HepG2 (cell line): ENCODE measurements around the gene CSF3R. TPM values are rescaled to one million over a fixed set of nuclear protein-coding genes. Genes with fewer than 3 reads are reported as not detected.

ENCODE experiments used
- ATM ChIP-seq: fragments of 450-650 bp; IDR thresholded peaks from 2 replicates; pipeline ENCODE4 v1.7.1; 2017; ENCODE audit warnings: mild to moderate bottlenecking, borderline replicate concordance
- JARID2 ChIP-seq: sonication (generic); formaldehyde crosslinking; IDR thresholded peaks from 2 replicates; pipeline ENCODE4 v1.8.1; 2023; ENCODE audit warnings: missing genetic modification reagents, inconsistent platforms; ENCODE audit not compliant: insufficient replicate concordance
- JDP2 ChIP-seq: sonication (generic); formaldehyde crosslinking; IDR thresholded peaks from 2 replicates; pipeline ENCODE4 v1.8.1; 2022; ENCODE audit warnings: missing genetic modification reagents, borderline replicate concordance
- POLR2A ChIP-seq, 2 experiments: IDR thresholded peaks; 2 replicates each; pipeline ENCODE4 v1.6.1; 2011; ENCODE audit warnings: low read depth in 2 of 2, low read length in 2 of 2, mild to moderate bottlenecking in 1 of 2, moderate library complexity in 1 of 2; ENCODE audit not compliant: insufficient read depth in 1 of 2
- RELA ChIP-seq: sonication (generic); formaldehyde crosslinking; IDR thresholded peaks from 2 replicates; pipeline ENCODE4 v1.4.0; 2020; ENCODE audit warnings: missing genetic modification reagents
- TAF15 ChIP-seq: fragments of 200-400 bp; formaldehyde crosslinking; IDR thresholded peaks from one replicate; pipeline ENCODE4 v1.6.1; 2018; ENCODE audit warnings: mild to moderate bottlenecking, low read depth, low read length; ENCODE audit not compliant: poor library complexity, severe bottlenecking
- ZNF616 ChIP-seq: sonication (generic); formaldehyde crosslinking; IDR thresholded peaks from 2 replicates; pipeline ENCODE4 v1.5.0; 2020; ENCODE audit warnings: low read depth, mild to moderate bottlenecking, missing genetic modification reagents
- ZSCAN25 ChIP-seq: sonication (generic); formaldehyde crosslinking; IDR thresholded peaks from 2 replicates; pipeline ENCODE4 v1.8.0; 2022; ENCODE audit warnings: mild to moderate bottlenecking, missing genetic modification reagents
- polyA plus RNA-seq, 8 experiments: library from polyadenylated mRNA; depleted of rRNA in 3 of 8; stranded (reverse) in 7 of 8; unstranded in 1 of 8; fragments of >200 nt; fragmentation: Illumina TruSeq in 4 of 8; extraction: Trizol in 4 of 8; gene quantifications; 2 replicates each; pipeline versions ENCODE4 v1.2.1 to v1.2.3, GENCODE V29; 2011 to 2016; ENCODE audit warnings: low read depth in 4 of 8, missing spikeins in 1 of 8, mixed read lengths in 1 of 8; ENCODE audit not compliant: insufficient read depth in 1 of 8
- total RNA-seq, 5 experiments: library from RNA; depleted of rRNA; stranded (reverse); fragments of >200 nt; fragmentation: Illumina TruSeq; extraction: Trizol; gene quantifications; 2 replicates each; pipeline ENCODE4 v1.2.3, GENCODE V29; 2016; ENCODE audit warnings: low read depth in 1 of 5
- TF ChIP-seq, protein P1 (sequence below), 2 experiments: fragments of 450-650 bp in 1 of 2; sonication (generic) in 1 of 2; formaldehyde crosslinking; IDR thresholded peaks; 2 replicates each; pipeline versions ENCODE4 v1.5.0 to v1.8.0; 2020 to 2022; ENCODE audit warnings: mild to moderate bottlenecking in 1 of 2, missing genetic modification reagents in 1 of 2
- TF ChIP-seq, protein P2 (sequence below): sonication (generic); formaldehyde crosslinking; IDR thresholded peaks from 2 replicates; pipeline ENCODE4 v1.4.0; 2020; ENCODE audit warnings: mild to moderate bottlenecking, missing genetic modification reagents
- TF ChIP-seq, protein P3 (sequence below): sonication (generic); formaldehyde crosslinking; IDR thresholded peaks from 2 replicates; pipeline ENCODE4 v1.4.0; 2020; ENCODE audit warnings: missing genetic modification reagents, borderline replicate concordance
- TF ChIP-seq, protein P4 (sequence below): sonication (generic); formaldehyde crosslinking; conservative IDR thresholded peaks from 2 replicates; pipeline ENCODE4 v1.4.0; 2020; ENCODE audit warnings: mild to moderate bottlenecking, missing genetic modification reagents, moderate library complexity
- TF ChIP-seq, protein P5 (sequence below): sonication (generic); formaldehyde crosslinking; IDR thresholded peaks from 2 replicates; pipeline ENCODE4 v1.5.0; 2020; ENCODE audit warnings: mild to moderate bottlenecking, missing genetic modification reagents
- TF ChIP-seq, protein P6 (sequence below): sonication (generic); formaldehyde crosslinking; IDR thresholded peaks from 2 replicates; pipeline ENCODE4 v1.5.0; 2020; ENCODE audit warnings: mild to moderate bottlenecking, missing genetic modification reagents
- TF ChIP-seq, protein P7 (sequence below): sonication (generic); formaldehyde crosslinking; IDR thresholded peaks from 2 replicates; pipeline ENCODE4 v1.4.0; 2020; ENCODE audit warnings: mild to moderate bottlenecking, missing genetic modification reagents

CSF3R gene
- total and polyA plus RNA-seq, 2 of the 13 experiments (the other 11 are each of a cell fraction or from before 2014, with no cell fraction given) = 11.9 to 28.8 TPM

DNA sequence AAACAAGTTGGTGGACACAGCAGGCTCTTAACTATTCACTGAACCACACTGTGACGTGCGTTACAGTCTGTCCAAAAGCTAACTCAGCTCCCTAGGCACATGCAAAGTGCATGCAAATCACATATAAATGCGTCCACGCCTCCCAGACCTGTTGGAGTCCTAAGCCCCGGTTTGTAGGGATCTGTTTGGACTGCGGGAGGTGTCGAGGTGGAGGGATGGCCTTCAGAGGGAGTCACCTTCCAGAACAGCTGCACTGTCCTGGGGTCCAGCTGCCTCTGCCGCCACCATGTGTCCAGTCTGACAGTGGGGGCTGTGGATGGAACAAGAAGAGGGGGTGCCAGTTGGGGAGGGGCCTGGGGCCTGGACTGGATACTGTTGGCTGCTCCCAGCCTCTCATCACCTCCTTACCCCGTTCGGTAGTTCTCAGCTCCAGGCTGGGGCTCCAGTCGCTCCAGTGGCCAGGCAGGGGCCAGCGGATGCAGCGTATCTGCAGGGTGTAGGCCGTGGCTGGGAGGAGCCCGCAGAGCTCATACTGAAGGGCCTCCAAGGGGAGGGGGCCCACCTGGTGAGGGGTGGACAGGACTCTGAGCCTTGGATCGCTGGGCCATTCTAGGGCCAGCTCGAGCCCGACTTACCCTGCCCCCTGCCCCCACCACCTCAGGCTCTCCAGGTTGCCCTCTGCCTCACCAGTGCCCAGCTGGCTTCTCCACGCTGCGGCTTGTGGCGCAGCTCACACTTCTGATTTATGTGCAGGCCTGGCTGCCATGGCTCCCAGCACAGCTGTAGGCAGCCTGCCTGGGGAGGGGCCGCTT, 10.7 kb downstream of the CSF3R start (continued):
- TF ChIP-seq, protein P1, sequence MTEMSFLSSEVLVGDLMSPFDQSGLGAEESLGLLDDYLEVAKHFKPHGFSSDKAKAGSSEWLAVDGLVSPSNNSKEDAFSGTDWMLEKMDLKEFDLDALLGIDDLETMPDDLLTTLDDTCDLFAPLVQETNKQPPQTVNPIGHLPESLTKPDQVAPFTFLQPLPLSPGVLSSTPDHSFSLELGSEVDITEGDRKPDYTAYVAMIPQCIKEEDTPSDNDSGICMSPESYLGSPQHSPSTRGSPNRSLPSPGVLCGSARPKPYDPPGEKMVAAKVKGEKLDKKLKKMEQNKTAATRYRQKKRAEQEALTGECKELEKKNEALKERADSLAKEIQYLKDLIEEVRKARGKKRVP (CRISPR knock-in tag; IDR thresholded peaks at IDR 0.05) = no peak
- TF ChIP-seq ZSCAN25 (CRISPR knock-in tag) (peak; percentile 95), ATM (no peak), ZNF616 (CRISPR knock-in tag) (no peak), TAF15 (no peak), POLR2A (IDR thresholded peaks at IDR 0.05; ENCODE audit: insufficient read depth in 1 of 2, low read depth in 2 of 2, low read length in 2 of 2) (0 out of 4 replicates have a peak, but pooled peaks of 1 of the 2 experiments have one; percentile 17), JDP2 (no peak), RELA (no peak), JARID2 (CRISPR knock-in tag) (no peak)
- TF ChIP-seq, protein P2, sequence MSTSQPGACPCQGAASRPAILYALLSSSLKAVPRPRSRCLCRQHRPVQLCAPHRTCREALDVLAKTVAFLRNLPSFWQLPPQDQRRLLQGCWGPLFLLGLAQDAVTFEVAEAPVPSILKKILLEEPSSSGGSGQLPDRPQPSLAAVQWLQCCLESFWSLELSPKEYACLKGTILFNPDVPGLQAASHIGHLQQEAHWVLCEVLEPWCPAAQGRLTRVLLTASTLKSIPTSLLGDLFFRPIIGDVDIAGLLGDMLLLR (CRISPR knock-in tag) = no peak
- TF ChIP-seq, protein P3, sequence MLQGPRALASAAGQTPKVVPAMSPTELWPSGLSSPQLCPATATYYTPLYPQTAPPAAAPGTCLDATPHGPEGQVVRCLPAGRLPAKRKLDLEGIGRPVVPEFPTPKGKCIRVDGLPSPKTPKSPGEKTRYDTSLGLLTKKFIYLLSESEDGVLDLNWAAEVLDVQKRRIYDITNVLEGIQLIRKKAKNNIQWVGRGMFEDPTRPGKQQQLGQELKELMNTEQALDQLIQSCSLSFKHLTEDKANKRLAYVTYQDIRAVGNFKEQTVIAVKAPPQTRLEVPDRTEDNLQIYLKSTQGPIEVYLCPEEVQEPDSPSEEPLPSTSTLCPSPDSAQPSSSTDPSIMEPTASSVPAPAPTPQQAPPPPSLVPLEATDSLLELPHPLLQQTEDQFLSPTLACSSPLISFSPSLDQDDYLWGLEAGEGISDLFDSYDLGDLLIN (CRISPR knock-in tag) = no peak
- TF ChIP-seq, protein P4, sequence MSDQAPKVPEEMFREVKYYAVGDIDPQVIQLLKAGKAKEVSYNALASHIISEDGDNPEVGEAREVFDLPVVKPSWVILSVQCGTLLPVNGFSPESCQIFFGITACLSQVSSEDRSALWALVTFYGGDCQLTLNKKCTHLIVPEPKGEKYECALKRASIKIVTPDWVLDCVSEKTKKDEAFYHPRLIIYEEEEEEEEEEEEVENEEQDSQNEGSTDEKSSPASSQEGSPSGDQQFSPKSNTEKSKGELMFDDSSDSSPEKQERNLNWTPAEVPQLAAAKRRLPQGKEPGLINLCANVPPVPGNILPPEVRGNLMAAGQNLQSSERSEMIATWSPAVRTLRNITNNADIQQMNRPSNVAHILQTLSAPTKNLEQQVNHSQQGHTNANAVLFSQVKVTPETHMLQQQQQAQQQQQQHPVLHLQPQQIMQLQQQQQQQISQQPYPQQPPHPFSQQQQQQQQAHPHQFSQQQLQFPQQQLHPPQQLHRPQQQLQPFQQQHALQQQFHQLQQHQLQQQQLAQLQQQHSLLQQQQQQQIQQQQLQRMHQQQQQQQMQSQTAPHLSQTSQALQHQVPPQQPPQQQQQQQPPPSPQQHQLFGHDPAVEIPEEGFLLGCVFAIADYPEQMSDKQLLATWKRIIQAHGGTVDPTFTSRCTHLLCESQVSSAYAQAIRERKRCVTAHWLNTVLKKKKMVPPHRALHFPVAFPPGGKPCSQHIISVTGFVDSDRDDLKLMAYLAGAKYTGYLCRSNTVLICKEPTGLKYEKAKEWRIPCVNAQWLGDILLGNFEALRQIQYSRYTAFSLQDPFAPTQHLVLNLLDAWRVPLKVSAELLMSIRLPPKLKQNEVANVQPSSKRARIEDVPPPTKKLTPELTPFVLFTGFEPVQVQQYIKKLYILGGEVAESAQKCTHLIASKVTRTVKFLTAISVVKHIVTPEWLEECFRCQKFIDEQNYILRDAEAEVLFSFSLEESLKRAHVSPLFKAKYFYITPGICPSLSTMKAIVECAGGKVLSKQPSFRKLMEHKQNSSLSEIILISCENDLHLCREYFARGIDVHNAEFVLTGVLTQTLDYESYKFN = no peak
- TF ChIP-seq, protein P5, sequence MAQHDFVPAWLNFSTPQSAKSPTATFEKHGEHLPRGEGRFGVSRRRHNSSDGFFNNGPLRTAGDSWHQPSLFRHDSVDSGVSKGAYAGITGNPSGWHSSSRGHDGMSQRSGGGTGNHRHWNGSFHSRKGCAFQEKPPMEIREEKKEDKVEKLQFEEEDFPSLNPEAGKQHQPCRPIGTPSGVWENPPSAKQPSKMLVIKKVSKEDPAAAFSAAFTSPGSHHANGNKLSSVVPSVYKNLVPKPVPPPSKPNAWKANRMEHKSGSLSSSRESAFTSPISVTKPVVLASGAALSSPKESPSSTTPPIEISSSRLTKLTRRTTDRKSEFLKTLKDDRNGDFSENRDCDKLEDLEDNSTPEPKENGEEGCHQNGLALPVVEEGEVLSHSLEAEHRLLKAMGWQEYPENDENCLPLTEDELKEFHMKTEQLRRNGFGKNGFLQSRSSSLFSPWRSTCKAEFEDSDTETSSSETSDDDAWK (CRISPR knock-in tag) = no peak
- TF ChIP-seq, protein P6, sequence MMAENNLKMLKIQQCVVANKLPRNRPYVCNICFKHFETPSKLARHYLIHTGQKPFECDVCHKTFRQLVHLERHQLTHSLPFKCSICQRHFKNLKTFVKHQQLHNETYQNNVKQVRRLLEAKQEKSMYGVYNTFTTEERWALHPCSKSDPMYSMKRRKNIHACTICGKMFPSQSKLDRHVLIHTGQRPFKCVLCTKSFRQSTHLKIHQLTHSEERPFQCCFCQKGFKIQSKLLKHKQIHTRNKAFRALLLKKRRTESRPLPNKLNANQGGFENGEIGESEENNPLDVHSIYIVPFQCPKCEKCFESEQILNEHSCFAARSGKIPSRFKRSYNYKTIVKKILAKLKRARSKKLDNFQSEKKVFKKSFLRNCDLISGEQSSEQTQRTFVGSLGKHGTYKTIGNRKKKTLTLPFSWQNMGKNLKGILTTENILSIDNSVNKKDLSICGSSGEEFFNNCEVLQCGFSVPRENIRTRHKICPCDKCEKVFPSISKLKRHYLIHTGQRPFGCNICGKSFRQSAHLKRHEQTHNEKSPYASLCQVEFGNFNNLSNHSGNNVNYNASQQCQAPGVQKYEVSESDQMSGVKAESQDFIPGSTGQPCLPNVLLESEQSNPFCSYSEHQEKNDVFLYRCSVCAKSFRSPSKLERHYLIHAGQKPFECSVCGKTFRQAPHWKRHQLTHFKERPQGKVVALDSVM (CRISPR knock-in tag) = no peak
- TF ChIP-seq, protein P7, sequence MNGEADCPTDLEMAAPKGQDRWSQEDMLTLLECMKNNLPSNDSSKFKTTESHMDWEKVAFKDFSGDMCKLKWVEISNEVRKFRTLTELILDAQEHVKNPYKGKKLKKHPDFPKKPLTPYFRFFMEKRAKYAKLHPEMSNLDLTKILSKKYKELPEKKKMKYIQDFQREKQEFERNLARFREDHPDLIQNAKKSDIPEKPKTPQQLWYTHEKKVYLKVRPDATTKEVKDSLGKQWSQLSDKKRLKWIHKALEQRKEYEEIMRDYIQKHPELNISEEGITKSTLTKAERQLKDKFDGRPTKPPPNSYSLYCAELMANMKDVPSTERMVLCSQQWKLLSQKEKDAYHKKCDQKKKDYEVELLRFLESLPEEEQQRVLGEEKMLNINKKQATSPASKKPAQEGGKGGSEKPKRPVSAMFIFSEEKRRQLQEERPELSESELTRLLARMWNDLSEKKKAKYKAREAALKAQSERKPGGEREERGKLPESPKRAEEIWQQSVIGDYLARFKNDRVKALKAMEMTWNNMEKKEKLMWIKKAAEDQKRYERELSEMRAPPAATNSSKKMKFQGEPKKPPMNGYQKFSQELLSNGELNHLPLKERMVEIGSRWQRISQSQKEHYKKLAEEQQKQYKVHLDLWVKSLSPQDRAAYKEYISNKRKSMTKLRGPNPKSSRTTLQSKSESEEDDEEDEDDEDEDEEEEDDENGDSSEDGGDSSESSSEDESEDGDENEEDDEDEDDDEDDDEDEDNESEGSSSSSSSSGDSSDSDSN (CRISPR knock-in tag) = no peak; the same call in 1 of the 2 replicates
